Activated CD4-positive, alpha-beta memory T cell treated with anti-CD3 and anti-CD28 coated beads for 36 hours (primary cell): ENCODE results near the gene LIMK1. TPM values are rescaled to one million over a fixed set of nuclear protein-coding genes. Genes with fewer than 3 reads are reported as not detected.
A peak's percentile ranks its signal among the peaks of the same experiment; 100 is the strongest.
"Not testable (repeated sequence)": the region's sequence is repeated elsewhere in the genome, so short reads cannot be mapped to it uniquely, and the experiment has no call there.

Experiments used
- CTCF ChIA-PET: fragments of 350-600 bp; sonication (Branson Sonifier 250); formaldehyde crosslinking; loops from one replicate; lab custom pipeline; 2021; ENCODE audit warnings: antibody characterized with exemption, inconsistent platforms; lab: Charles Lee
- POLR2A ChIA-PET: fragments of 350-600 bp; sonication (Branson Sonifier 250); formaldehyde crosslinking; loops from one replicate; lab custom pipeline; 2021; ENCODE audit warnings: antibody characterized with exemption; lab: Charles Lee
- DNase-seq: peaks from one replicate; pipeline ENCODE4 v3.0.0-alpha.2; 2020
- H3K27ac Mint-ChIP-seq: one replicate; pipeline ENCODE4 v1.8.0; 2021; ENCODE audit warnings: mixed read lengths
- H3K27me3 Mint-ChIP-seq: one replicate; pipeline ENCODE4 v1.8.0; 2021; ENCODE audit warnings: mixed read lengths
- H3K36me3 Mint-ChIP-seq: one replicate; pipeline ENCODE4 v1.8.0; 2021; ENCODE audit warnings: mixed read lengths
- H3K4me1 Mint-ChIP-seq: one replicate; pipeline ENCODE4 v1.8.0; 2021; ENCODE audit warnings: low read depth, mixed read lengths
- H3K4me3 Mint-ChIP-seq: one replicate; pipeline ENCODE4 v1.8.0; 2021; ENCODE audit warnings: mild to moderate bottlenecking, mixed read lengths
- H3K9me3 Mint-ChIP-seq: one replicate; pipeline ENCODE4 v1.8.0; 2021; ENCODE audit warnings: mixed read lengths
- intact Hi-C: fragments of 100-400 bp; cut with micrococcal nuclease; formaldehyde crosslinking; loops from one replicate; pipeline ENCODE4 v1.15.1; 2023
- total RNA-seq, 2 experiments: library from RNA; stranded (reverse); gene quantifications; one replicate each; pipeline ENCODE4 v1.2.3, GENCODE V29; 2021

Gene LIMK1
- total RNA-seq = 10 to 100 TPM; 16.4 to 16.9 TPM

DNA sequence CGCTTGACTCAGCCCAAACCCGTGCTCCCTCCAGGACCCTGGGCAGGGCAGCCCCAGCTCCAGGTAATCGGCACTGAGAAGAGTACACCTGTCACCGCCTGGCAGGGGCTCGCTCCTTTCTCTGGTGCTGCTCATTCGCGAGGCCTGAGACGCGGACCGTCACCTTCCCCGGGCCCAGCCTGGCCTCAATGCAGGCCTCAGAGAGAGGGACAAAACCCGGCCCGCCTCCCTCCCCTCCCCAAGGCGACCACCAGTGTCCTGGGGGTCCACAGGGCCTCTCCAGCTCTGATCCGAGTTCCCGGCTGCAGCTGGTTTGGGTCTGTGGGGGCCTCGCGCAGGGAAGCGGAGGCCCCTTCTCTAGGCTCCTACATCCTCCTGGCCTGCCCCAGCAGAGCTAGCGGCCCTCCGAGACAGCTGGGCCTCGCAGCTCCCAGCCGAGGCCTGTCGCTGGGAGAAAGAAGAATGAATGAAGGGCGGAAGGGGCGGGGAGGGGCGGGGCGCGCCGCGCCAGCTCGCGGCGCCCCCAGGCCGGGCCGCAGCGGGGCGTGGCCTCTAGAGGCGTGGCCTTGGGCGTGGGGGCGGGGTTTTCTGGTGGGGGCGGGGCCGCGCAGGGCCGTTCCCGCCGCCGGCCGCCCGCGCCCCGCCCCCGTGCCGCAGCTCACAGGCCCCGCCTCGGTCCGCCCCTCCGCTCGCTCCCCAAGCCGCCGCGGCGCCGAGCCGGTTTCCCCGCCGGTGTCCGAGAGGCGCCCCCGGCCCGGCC lies at the start of gene LIMK1:
LIMK1 (plus strand) TSS at position 688 of the 760 bp plus-strand sequence. CDS start 187 bp downstream, outside the sequence.
- H3K27ac Mint-ChIP-seq = peak within 1 kb of the TSS; percentile 65
- H3K9me3 Mint-ChIP-seq = no peaks in the 10 kb centered on the region
- no peaks in the 10 kb centered on the region for H3K27me3 Mint-ChIP-seq
- POLR2A ChIA-PET = interaction anchor here (0.5 to 1.7 kb wide), 6 partner anchors 11 to 598 kb away, joined by 3 to 10 read pairs (median 4); partner anchors contain the start of gene EIF4H
- DNase-seq = peak; percentile 89
- peak within 1 kb of the TSS; percentile 83 for H3K4me3 Mint-ChIP-seq
- intact Hi-C loops = loop anchor here (2.0 to 5.0 kb wide), 2 partner anchors 89 to 172 kb away; partner anchors contain the start of genes EIF4H and RFC2
- peaks cover 4% of the 10 kb centered on the region for H3K36me3 Mint-ChIP-seq
- H3K4me1 Mint-ChIP-seq = peaks cover 7% of the 10 kb centered on the region
- CTCF ChIA-PET = interaction anchor here (1.4 kb wide), 1 partner anchor 318 kb away, joined by 3 read pairs; no protein-coding TSS in a partner anchor

GRCh38 chr7:74037609-74038008 lies 46.0 kb upstream of the LIMK1 start:
- peaks cover 1% of the 10 kb centered on the region for H3K27me3 Mint-ChIP-seq
- POLR2A ChIA-PET = no interaction called here
- CTCF ChIA-PET = interaction anchor here (6.4 kb wide), 1 partner anchor 12 kb away, joined by 35 read pairs; no protein-coding TSS in a partner anchor

DNA sequence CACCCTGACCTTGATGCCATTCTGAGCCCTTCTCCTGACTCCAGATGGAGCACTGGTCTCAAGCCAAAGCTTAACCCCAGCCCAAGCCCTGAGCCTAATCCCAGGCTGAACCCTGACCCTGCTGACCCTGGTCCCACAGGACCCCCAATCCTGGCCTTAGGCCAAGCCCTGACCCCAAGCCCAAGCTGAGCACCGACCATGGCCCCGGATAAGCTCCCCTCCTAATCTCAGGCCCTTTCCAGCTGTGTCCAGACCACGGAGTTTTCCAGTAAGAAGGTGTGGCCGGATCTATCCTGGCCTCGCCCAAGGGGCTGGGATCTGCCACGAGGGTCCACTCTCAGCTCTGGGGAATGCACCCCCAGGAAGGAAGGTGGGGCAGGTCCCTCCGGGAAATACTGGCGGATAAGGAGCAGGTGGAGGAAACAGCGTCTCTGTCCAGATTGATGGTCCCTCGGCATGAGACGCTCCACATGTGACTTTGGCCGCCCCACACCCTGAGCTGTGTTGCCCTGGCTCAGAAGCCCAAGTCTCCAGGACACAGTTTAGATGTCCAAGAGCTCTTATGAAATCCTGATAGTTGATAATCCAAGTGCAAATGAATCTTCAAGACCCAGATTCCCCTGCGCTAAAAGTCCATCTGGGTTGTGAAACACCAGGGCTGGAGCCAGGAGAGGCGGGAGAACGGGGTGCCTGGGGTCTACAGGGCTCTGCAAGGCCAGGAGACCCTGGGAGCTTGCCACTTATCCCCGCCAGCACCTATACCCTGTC lies 45.2 kb upstream of the LIMK1 start:
- no peak overlapping the region for H3K27ac Mint-ChIP-seq
- intact Hi-C loops = no loop called here
- CTCF ChIA-PET = interaction anchor here (6.4 kb wide), 1 partner anchor 12 kb away, joined by 35 read pairs; no protein-coding TSS in a partner anchor
- no peaks in the 10 kb centered on the region for H3K36me3 Mint-ChIP-seq
- POLR2A ChIA-PET = no interaction called here
- H3K27me3 Mint-ChIP-seq = peaks cover 1% of the 10 kb centered on the region
- no peaks in the 10 kb centered on the region for H3K9me3 Mint-ChIP-seq
- DNase-seq = no peak
- no peak overlapping the region for H3K4me3 Mint-ChIP-seq
- H3K4me1 Mint-ChIP-seq = no peaks in the 10 kb centered on the region

More at GRCh38 chr7:74037609-74038008, 46.0 kb upstream of the LIMK1 start:
- H3K4me3 Mint-ChIP-seq = no peak overlapping the region
- H3K4me1 Mint-ChIP-seq = no peaks in the 10 kb centered on the region
- intact Hi-C loops = no loop called here
- H3K9me3 Mint-ChIP-seq = no peaks in the 10 kb centered on the region
- no peak for DNase-seq
- no peak overlapping the region for H3K27ac Mint-ChIP-seq
- H3K36me3 Mint-ChIP-seq = no peaks in the 10 kb centered on the region

- ChIA-PET POLR2A (no interaction called here), CTCF (interaction anchor here (6.4 kb wide), 1 partner anchor 13 kb away, joined by 35 read pairs; no protein-coding TSS in a partner anchor)
- Mint-ChIP-seq H3K27ac (no peak overlapping the region), H3K4me3 (no peak overlapping the region), H3K27me3 (peaks cover 1% of the 10 kb centered on the region), H3K36me3 (no peaks in the 10 kb centered on the region), H3K4me1 (no peaks in the 10 kb centered on the region), H3K9me3 (no peaks in the 10 kb centered on the region)
- DNase-seq = no peak
- intact Hi-C loops = no loop called here
These were observed 44.3 kb upstream of the LIMK1 start for GRCh38 chr7:74039337-74039736.

GRCh38 chr7:74040101-74040790 lies 43.4 kb upstream of the LIMK1 start:
- Mint-ChIP-seq H3K27ac (no peak overlapping the region), H3K27me3 (peaks cover 1% of the 10 kb centered on the region), H3K4me3 (no peak overlapping the region), H3K9me3 (no peaks in the 10 kb centered on the region), H3K36me3 (no peaks in the 10 kb centered on the region), H3K4me1 (no peaks in the 10 kb centered on the region)
- ChIA-PET CTCF (interaction anchor here (6.4 kb wide), 1 partner anchor 14 kb away, joined by 35 read pairs; no protein-coding TSS in a partner anchor), POLR2A (no interaction called here)
- no peak for DNase-seq
- intact Hi-C loops = no loop called here

DNA sequence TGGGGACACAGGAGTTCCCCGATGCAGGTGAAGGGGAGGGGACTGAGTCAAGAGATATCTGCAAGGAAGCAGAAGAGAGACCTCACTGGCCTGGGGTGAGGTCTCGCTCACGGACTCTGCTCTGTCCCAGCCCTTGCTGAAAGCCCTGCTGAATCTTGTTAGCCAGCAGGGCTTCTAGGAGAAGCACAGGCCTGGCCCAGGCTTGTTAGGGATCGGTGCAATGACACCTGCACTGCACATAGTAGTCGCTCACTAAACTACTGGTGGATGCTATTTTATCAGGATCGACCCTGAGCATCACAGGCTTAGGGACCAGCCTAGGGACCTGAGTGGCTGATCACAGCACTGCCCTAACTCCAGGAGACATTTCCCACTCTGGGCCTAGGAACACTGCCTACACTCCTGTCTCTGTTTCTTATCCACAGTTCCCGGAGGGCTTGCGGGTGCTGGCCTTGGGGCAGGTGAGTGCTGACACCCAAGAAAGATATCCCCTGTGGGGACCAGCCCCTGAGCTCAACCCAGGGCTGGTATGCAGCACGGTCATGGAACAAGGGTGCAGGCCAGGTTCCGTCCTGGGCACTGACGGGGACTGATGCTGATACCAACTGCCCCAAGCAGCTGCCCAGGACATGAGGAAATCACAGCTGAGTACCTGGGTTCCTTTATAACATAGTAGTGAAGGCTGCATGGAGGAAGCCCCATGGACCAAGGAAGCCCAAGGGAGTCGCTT lies 42.6 kb upstream of the LIMK1 start:
- Mint-ChIP-seq H3K9me3 (no peaks in the 10 kb centered on the region), H3K4me3 (no peak overlapping the region), H3K27me3 (peaks cover 1% of the 10 kb centered on the region), H3K36me3 (no peaks in the 10 kb centered on the region), H3K4me1 (no peaks in the 10 kb centered on the region), H3K27ac (no peak overlapping the region)
- intact Hi-C loops = no loop called here
- DNase-seq = no peak
- ChIA-PET POLR2A (no interaction called here), CTCF (no interaction called here)

DNA sequence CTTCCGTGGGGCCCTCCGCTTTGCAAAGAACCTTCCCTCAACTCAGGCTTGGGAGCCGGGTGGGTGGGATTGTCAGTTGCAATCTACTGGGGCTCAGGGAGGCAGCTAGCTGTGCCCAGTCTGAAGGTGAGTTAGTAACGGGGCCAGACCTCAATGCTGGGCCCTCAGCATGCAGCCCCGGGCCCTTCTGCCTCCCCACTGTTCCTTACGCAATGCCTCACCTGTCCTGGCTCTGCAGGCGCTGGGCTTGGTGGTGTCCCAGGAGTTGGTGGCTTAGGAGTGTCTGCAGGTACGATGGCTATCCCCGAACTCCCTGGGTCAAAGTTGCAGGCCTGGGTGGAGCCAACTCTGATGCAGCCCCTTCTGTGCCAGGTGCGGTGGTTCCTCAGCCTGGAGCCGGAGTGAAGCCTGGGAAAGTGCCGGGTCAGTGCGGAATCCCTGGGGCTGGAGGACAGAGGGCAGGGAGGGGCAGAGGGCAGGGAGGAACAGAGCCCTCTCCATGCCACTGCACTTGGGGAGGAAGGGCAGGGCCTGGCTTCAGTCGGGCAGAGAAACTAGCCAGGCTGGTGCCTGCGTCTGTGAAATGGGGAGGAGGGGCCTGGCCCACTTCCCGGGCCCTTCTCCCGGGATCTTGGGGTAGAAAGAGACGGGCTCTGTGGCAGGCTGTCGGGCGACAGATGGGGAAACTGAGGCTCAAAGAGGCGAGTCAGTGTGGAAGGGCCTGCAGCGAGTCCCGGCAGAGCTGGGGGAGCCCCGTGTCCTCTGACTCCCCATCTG lies 40.7 kb upstream of the LIMK1 start:
- CTCF ChIA-PET = no interaction called here

GRCh38 chr7:74043523-74043951 lies 40.1 kb upstream of the LIMK1 start:
- H3K4me1 Mint-ChIP-seq = no peaks in the 10 kb centered on the region
- H3K27ac Mint-ChIP-seq = no peak overlapping the region
- H3K27me3 Mint-ChIP-seq = no peaks in the 10 kb centered on the region
- POLR2A ChIA-PET = no interaction called here
- H3K36me3 Mint-ChIP-seq = no peaks in the 10 kb centered on the region
- no peak overlapping the region for H3K4me3 Mint-ChIP-seq
- no peak for DNase-seq
- CTCF ChIA-PET = interaction anchor here (0.7 to 1.5 kb wide), 2 partner anchors 17 to 480 kb away, joined by 3 to 7 read pairs; no protein-coding TSS in a partner anchor
- no peaks in the 10 kb centered on the region for H3K9me3 Mint-ChIP-seq
- intact Hi-C loops = no loop called here

More for the DNA sequence above, 40.7 kb upstream of the LIMK1 start:
- no peak for DNase-seq
- POLR2A ChIA-PET = no interaction called here
- intact Hi-C loops = no loop called here
- Mint-ChIP-seq H3K4me1 (no peaks in the 10 kb centered on the region), H3K4me3 (no peak overlapping the region), H3K36me3 (no peaks in the 10 kb centered on the region), H3K9me3 (no peaks in the 10 kb centered on the region), H3K27me3 (peaks cover under 1% of the 10 kb centered on the region), H3K27ac (no peak overlapping the region)

DNA sequence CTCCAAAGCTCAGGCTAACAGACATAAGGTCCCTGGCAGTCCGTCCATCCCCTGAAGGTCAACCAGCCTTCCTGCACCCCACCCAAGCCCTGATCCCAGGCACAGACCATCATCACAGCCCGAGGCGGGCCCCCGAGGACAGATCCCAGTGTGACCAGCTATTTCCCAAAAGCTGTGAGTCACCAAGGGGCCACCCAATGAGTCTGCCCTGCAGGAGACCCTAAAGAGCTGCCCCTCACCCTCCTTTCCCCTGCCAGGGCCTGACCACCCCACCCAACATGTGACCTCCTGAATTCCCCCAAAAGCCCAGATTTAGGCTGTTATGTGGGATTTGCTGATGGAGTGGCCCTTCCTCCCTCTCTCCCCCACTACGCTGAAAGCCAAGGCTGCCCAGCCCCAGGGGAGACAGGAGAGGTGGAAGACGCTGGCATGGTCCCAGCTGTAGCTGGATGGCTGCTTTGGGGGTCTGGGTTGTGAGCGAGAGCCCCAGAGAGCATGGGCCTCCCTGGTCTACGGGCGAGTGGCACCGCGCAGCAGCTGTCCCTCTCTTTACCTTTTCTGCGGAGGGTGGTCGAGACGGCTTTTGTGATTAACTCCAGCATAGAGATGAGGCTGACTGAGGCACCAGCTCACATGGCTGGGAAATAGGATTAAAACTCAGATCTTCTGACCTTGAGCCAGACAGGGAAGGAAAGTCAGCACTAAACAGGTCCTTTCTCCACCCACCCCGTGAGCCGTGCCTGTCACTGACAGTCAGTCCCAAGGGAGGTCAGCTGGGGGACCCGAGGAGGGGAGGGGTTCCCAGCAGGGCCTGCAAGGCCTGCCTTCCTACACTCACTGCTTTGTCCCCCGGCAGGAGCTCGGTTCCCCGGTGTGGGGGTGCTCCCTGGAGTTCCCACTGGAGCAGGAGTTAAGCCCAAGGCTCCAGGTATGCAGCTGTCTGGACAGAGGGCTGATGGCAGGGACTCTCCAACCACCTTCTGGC lies 38.9 kb upstream of the LIMK1 start:
- DNase-seq = no peak
- no peak overlapping the region for H3K4me3 Mint-ChIP-seq
- no peaks in the 10 kb centered on the region for H3K36me3 Mint-ChIP-seq
- no peaks in the 10 kb centered on the region for H3K9me3 Mint-ChIP-seq
- no peaks in the 10 kb centered on the region for H3K4me1 Mint-ChIP-seq
- H3K27me3 Mint-ChIP-seq = no peaks in the 10 kb centered on the region
- POLR2A ChIA-PET = no interaction called here
- no peak overlapping the region for H3K27ac Mint-ChIP-seq
- CTCF ChIA-PET = interaction anchor here (1.2 to 1.5 kb wide), 2 partner anchors 18 kb away, joined by 4 to 7 read pairs; no protein-coding TSS in a partner anchor
- intact Hi-C loops = no loop called here

- H3K9me3 Mint-ChIP-seq, H3K4me1 Mint-ChIP-seq, H3K36me3 Mint-ChIP-seq, H3K27ac Mint-ChIP-seq, intact Hi-C loops, H3K4me3 Mint-ChIP-seq, H3K27me3 Mint-ChIP-seq, DNase-seq, POLR2A ChIA-PET: not testable (repeated sequence)
- CTCF ChIA-PET = interaction anchor here (1.4 kb wide), 1 partner anchor 21 kb away, joined by 5 read pairs; no protein-coding TSS in a partner anchor
These were observed 37.0 kb upstream of the LIMK1 start for GRCh38 chr7:74046581-74046980.
